A549 (cell line): Measurements from ENCODE around the gene SLC24A3. TPM values are rescaled to one million over a fixed set of nuclear protein-coding genes. Genes with fewer than 3 reads are reported as not detected.

Experiments
- ATAC-seq, 2 experiments: fragments of 200-7000 bp in 1 of 2; fragments of >200 bp in 1 of 2; cut with Nextera tagmentation in 1 of 2; cut with Tn5 transposase in 1 of 2; 3 replicates each; pipeline versions ENCODE4 v1.8.0 to v1.9.1; 2018 to 2020; ENCODE audit warnings: mild to moderate bottlenecking in 1 of 2, moderate library complexity in 1 of 2
- CTCF ChIA-PET: fragments of 300-600 bp; sonication (Branson Sonifier 250); formaldehyde crosslinking; extraction: SDS; loops from one replicate; lab custom pipeline; 2021; ENCODE audit warnings: antibody characterized with exemption, inconsistent platforms; lab: Yijun Ruan, JAX
- POLR2A ChIA-PET: fragments of 350-600 bp; formaldehyde crosslinking; extraction: SDS; loops from one replicate; lab custom pipeline; 2021; ENCODE audit warnings: antibody characterized with exemption, inconsistent platforms; lab: Yijun Ruan, JAX
- DNase-seq, 2 experiments: peaks; one replicate each; pipeline versions ENCODE4 v3.0.0 to v3.0.0-alpha.2; 2011 to 2016; ENCODE audit warnings: low read depth in 1 of 2, low spot score in 1 of 2
- FAIRE-seq: peaks from 2 replicates; lab custom pipeline; 2011; peaks lifted over from hg19 to GRCh38; lab: Jason Lieb, UNC
- H3K27ac ChIP-seq, 2 experiments: fragments of >200 bp; sonication (Bioruptor Twin); formaldehyde crosslinking; 3 replicates each; pipeline ENCODE4 v1.5.1; 2016 to 2017
- H3K4me1 ChIP-seq: fragments of >200 bp; sonication (Bioruptor Twin); formaldehyde crosslinking; 3 replicates; pipeline ENCODE4 v1.6.1; 2016
- H3K4me2 ChIP-seq: fragments of >200 bp; sonication (Bioruptor Twin); formaldehyde crosslinking; 3 replicates; pipeline ENCODE4 v1.6.1; 2016
- H3K4me3 ChIP-seq: fragments of >200 bp; sonication (Bioruptor Twin); formaldehyde crosslinking; 3 replicates; pipeline ENCODE4 v1.5.1; 2016
- H3K9me3 ChIP-seq: fragments of >200 bp; sonication (Bioruptor Twin); formaldehyde crosslinking; 3 replicates; pipeline ENCODE4 v1.6.1; 2016
- CBX8 ChIP-seq: fragments of 200-600 bp; sonication (generic); IDR thresholded peaks from 2 replicates; pipeline ENCODE4 v1.6.1; 2016
- EP300 ChIP-seq, 2 experiments: fragments of >200 bp; sonication (Bioruptor Twin); formaldehyde crosslinking; IDR thresholded peaks; 2 replicates in 1 of 2; 3 replicates in 1 of 2; pipeline ENCODE4 v1.6.1; 2016 to 2017
- FOSB ChIP-seq: fragments of 250-450 bp; sonication (Bioruptor Pico); IDR thresholded peaks from 2 replicates; pipeline ENCODE4 v1.5.0; 2020; ENCODE audit warnings: mild to moderate bottlenecking, moderate library complexity
- FOSL2 ChIP-seq, 2 experiments: fragments of 450-650 bp in 1 of 2; fragments of >200 bp in 1 of 2; sonication (Bioruptor Twin) in 1 of 2; formaldehyde crosslinking; IDR thresholded peaks; 2 replicates each; pipeline versions ENCODE4 v1.5.0 to v1.6.1; 2016 to 2020; ENCODE audit warnings: mild to moderate bottlenecking in 1 of 2, moderate library complexity in 1 of 2
- HOXA7 ChIP-seq: fragments of 250-450 bp; sonication (Bioruptor Pico); IDR thresholded peaks from 2 replicates; pipeline ENCODE4 v1.5.0; 2020; ENCODE audit warnings: mild to moderate bottlenecking, moderate library complexity
- JUN ChIP-seq, 2 experiments: fragments of >200 bp; sonication (Bioruptor Twin); formaldehyde crosslinking; IDR thresholded peaks; 2 replicates in 1 of 2; 3 replicates in 1 of 2; pipeline ENCODE4 v1.6.1; 2016 to 2017
- JUNB ChIP-seq: fragments of >200 bp; sonication (Bioruptor Twin); formaldehyde crosslinking; IDR thresholded peaks from 2 replicates; pipeline ENCODE4 v1.6.1; 2016
- KDM5A ChIP-seq: fragments of 200-600 bp; sonication (generic); IDR thresholded peaks from 2 replicates; pipeline ENCODE4 v1.6.1; 2016; ENCODE audit warnings: antibody characterized with exemption, mild to moderate bottlenecking
- MYC ChIP-seq: IDR thresholded peaks from 2 replicates; pipeline ENCODE4 v1.6.1; 2012; ENCODE audit warnings: mild to moderate bottlenecking, inconsistent platforms, low read length, improper control_type of control experiment, borderline replicate concordance
- NPAS2 ChIP-seq: fragments of 250-450 bp; sonication (Bioruptor Pico); IDR thresholded peaks from 2 replicates; pipeline ENCODE4 v1.8.0; 2022; ENCODE audit warnings: mild to moderate bottlenecking, moderate library complexity, borderline replicate concordance
- NR3C1 ChIP-seq: fragments of >200 bp; sonication (Bioruptor Twin); formaldehyde crosslinking; IDR thresholded peaks from 3 replicates; pipeline ENCODE4 v1.6.1; 2017
- PHF8 ChIP-seq: fragments of 200-600 bp; sonication (generic); IDR thresholded peaks from 2 replicates; pipeline ENCODE4 v1.6.1; 2016; ENCODE audit warnings: low read depth, mild to moderate bottlenecking, antibody characterized with exemption, moderate library complexity, borderline replicate concordance
- POLR2A ChIP-seq: IDR thresholded peaks from 2 replicates; pipeline ENCODE4 v1.6.1; 2012; ENCODE audit warnings: mild to moderate bottlenecking, low read length
- POLR2AphosphoS2 ChIP-seq: conservative IDR thresholded peaks from 2 replicates; pipeline ENCODE4 v1.6.1; 2012; ENCODE audit warnings: low read length, improper control_type of control experiment, inconsistent platforms
- REST ChIP-seq: fragments of 200-600 bp; sonication (generic); IDR thresholded peaks from 2 replicates; pipeline ENCODE4 v1.6.1; 2016; ENCODE audit warnings: antibody characterized with exemption, mild to moderate bottlenecking, moderate library complexity
- RNF2 ChIP-seq: fragments of 200-600 bp; sonication (generic); IDR thresholded peaks from 2 replicates; pipeline ENCODE4 v1.6.1; 2016; ENCODE audit warnings: low read depth, mild to moderate bottlenecking, antibody characterized with exemption, moderate library complexity, borderline replicate concordance
- SMC3 ChIP-seq: fragments of >200 bp; sonication (Bioruptor Twin); formaldehyde crosslinking; IDR thresholded peaks from 3 replicates; pipeline ENCODE4 v1.6.1; 2018; ENCODE audit warnings: inconsistent platforms
- TP53 ChIP-seq: fragments of 250-450 bp; sonication (Bioruptor Pico); IDR thresholded peaks from 2 replicates; pipeline ENCODE4 v1.5.0; 2021; ENCODE audit warnings: mild to moderate bottlenecking, moderate library complexity
- ZC3H11A ChIP-seq: fragments of 450-650 bp; IDR thresholded peaks from 2 replicates; pipeline ENCODE4 v1.6.1; 2014; ENCODE audit warnings: antibody characterized with exemption, mild to moderate bottlenecking
- ZFP36 ChIP-seq: fragments of 450-650 bp; IDR thresholded peaks from 2 replicates; pipeline ENCODE4 v1.6.1; 2014; ENCODE audit warnings: borderline replicate concordance; ENCODE audit not compliant: partially characterized antibody
- ZNF302 ChIP-seq: fragments of 250-450 bp; sonication (Bioruptor Pico); IDR thresholded peaks from 2 replicates; pipeline ENCODE4 v1.9.0; 2021; ENCODE audit warnings: inconsistent platforms, mild to moderate bottlenecking, moderate library complexity
- WGBS: methylation state at CpG from one replicate; pipeline ENCODE4 v1.1.6; 2017; ENCODE audit errors: missing lambda C conversion rate; 5-methylcytosine and 5-hydroxymethylcytosine counted together
- polyA plus RNA-seq, 4 experiments: library from polyadenylated mRNA; depleted of rRNA in 3 of 4; stranded (reverse); fragments of >200 nt; fragmentation: RNase III in 1 of 4; extraction: RNeasy Plus Mini Kit Qiagen cat#74134 plus additional on column Dnase treatment in 1 of 4; gene quantifications; 2 replicates in 3 of 4; 3 replicates in 1 of 4; pipeline ENCODE4 v1.2.3, GENCODE V29; 2011 to 2017
- TF ChIP-seq, protein P1 (sequence below): fragments of >200 bp; sonication (Bioruptor Twin); formaldehyde crosslinking; IDR thresholded peaks from 3 replicates; pipeline ENCODE4 v1.6.1; 2016
- TF ChIP-seq, protein P2 (sequence below): fragments of 450-650 bp; IDR thresholded peaks from 2 replicates; pipeline ENCODE4 v1.6.1; 2014; ENCODE audit warnings: antibody characterized with exemption
- TF ChIP-seq, protein P3 (sequence below): fragments of 250-450 bp; sonication (Bioruptor Pico); IDR thresholded peaks from 2 replicates; pipeline ENCODE4 v1.5.0; 2020; ENCODE audit warnings: low read depth, mild to moderate bottlenecking, moderate library complexity
- TF ChIP-seq, protein P4 (sequence below): fragments of >200 bp; sonication (Bioruptor Twin); formaldehyde crosslinking; IDR thresholded peaks from 3 replicates; pipeline ENCODE4 v1.5.1; 2016

Gene SLC24A3
- polyA plus RNA-seq, 2 of the 4 experiments (the other 2 are of a cell fraction): 0.08 TPM; not detected in 1

- Histone ChIP-seq H3K27ac (no peak overlapping the region), H3K4me2 (no peak overlapping the region), H3K4me3 (no peak overlapping the region), H3K9me3 (0 out of 3 replicates have a peak, but pooled peaks cover under 1% of the 10 kb centered on the region), H3K4me1 (no peaks in the 10 kb centered on the region)
- no peak for FAIRE-seq
- ChIA-PET CTCF (no interaction called here), POLR2A (interaction anchor here (0.5 kb wide), 1 partner anchor 1286 kb away, joined by 3 read pairs; no protein-coding TSS in a partner anchor)
- no peak for DNase-seq
- ATAC-seq: no peak
- 0% methylated on average over 2 of the region's 2 CpGs for WGBS
- TF ChIP-seq JUN (IDR thresholded peaks at IDR 0.05) (no peak), NPAS2 (CRISPR knock-in tag) (no peak), CBX8 (no peak), KDM5A (no peak)
- TF ChIP-seq, protein P1, sequence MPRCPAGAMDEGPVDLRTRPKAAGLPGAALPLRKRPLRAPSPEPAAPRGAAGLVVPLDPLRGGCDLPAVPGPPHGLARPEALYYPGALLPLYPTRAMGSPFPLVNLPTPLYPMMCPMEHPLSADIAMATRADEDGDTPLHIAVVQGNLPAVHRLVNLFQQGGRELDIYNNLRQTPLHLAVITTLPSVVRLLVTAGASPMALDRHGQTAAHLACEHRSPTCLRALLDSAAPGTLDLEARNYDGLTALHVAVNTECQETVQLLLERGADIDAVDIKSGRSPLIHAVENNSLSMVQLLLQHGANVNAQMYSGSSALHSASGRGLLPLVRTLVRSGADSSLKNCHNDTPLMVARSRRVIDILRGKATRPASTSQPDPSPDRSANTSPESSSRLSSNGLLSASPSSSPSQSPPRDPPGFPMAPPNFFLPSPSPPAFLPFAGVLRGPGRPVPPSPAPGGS: no peak
Measured at GRCh38 chr20:19438488-19438887, 226.0 kb downstream of the SLC24A3 start.

- DNase-seq (no peak), ATAC-seq (no peak), FAIRE-seq (no peak)
- no peaks in the 10 kb centered on the region for H3K4me1 ChIP-seq
- no peak overlapping the region for H3K4me2 ChIP-seq
- H3K4me3 ChIP-seq: no peak overlapping the region
- POLR2A ChIA-PET: no interaction called here
- H3K9me3 ChIP-seq: peaks cover 3% of the 10 kb centered on the region; the same call in 1 of the 3 replicates
- WGBS: 18% methylated on average over 14 of the region's 14 CpGs
- CTCF ChIA-PET: interaction anchor here (0.7 kb wide), 1 partner anchor 1940 kb away, joined by 3 read pairs; no protein-coding TSS in a partner anchor
- H3K27ac ChIP-seq: no peak overlapping the region
- TF ChIP-seq KDM5A (no peak), FOSL2 (IDR thresholded peaks at IDR 0.05) (no peak), FOSL2 (CRISPR knock-in tag; IDR thresholded peaks at IDR 0.05) (no peak), CBX8 (no peak), MYC (no peak), EP300 (IDR thresholded peaks at IDR 0.05) (no peak), SMC3 (no peak), JUNB (no peak), POLR2AphosphoS2 (no peak)
Measured at GRCh38 chr20:19440660-19441527, 228.5 kb downstream of the SLC24A3 start.

- FAIRE-seq (no peak), DNase-seq (no peak), ATAC-seq (no peak)
- CTCF ChIA-PET: interaction anchor here (0.6 kb wide), 1 partner anchor 336 kb away, joined by 3 read pairs; no protein-coding TSS in a partner anchor
- 1% methylated on average over 4 of the region's 4 CpGs for WGBS
- Histone ChIP-seq H3K4me3 (no peak overlapping the region), H3K4me2 (no peak overlapping the region), H3K4me1 (no peaks in the 10 kb centered on the region), H3K27ac (no peak overlapping the region), H3K9me3 (peaks cover 3% of the 10 kb centered on the region; the same call in 1 of the 3 replicates)
- no peak for TF ChIP-seq CBX8
- no peak for TF ChIP-seq RNF2
- TF ChIP-seq FOSB (CRISPR knock-in tag): no peak
- TF ChIP-seq REST: no peak
- no peak for TF ChIP-seq MYC
- TF ChIP-seq ZFP36: no peak
- TF ChIP-seq TP53 (CRISPR knock-in tag): no peak
- no peak for TF ChIP-seq POLR2A
- TF ChIP-seq PHF8: no peak
- TF ChIP-seq, protein P2, sequence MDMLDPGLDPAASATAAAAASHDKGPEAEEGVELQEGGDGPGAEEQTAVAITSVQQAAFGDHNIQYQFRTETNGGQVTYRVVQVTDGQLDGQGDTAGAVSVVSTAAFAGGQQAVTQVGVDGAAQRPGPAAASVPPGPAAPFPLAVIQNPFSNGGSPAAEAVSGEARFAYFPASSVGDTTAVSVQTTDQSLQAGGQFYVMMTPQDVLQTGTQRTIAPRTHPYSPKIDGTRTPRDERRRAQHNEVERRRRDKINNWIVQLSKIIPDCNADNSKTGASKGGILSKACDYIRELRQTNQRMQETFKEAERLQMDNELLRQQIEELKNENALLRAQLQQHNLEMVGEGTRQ: no peak
- no peak for TF ChIP-seq ZNF302 (CRISPR knock-in tag)
- TF ChIP-seq ZC3H11A: no peak
- TF ChIP-seq, protein P3, sequence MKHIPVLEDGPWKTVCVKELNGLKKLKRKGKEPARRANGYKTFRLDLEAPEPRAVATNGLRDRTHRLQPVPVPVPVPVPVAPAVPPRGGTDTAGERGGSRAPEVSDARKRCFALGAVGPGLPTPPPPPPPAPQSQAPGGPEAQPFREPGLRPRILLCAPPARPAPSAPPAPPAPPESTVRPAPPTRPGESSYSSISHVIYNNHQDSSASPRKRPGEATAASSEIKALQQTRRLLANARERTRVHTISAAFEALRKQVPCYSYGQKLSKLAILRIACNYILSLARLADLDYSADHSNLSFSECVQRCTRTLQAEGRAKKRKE (CRISPR knock-in tag): no peak
- TF ChIP-seq HOXA7: no peak
- no peak for TF ChIP-seq KDM5A
- TF ChIP-seq NR3C1: no peak
- TF ChIP-seq, protein P4, sequence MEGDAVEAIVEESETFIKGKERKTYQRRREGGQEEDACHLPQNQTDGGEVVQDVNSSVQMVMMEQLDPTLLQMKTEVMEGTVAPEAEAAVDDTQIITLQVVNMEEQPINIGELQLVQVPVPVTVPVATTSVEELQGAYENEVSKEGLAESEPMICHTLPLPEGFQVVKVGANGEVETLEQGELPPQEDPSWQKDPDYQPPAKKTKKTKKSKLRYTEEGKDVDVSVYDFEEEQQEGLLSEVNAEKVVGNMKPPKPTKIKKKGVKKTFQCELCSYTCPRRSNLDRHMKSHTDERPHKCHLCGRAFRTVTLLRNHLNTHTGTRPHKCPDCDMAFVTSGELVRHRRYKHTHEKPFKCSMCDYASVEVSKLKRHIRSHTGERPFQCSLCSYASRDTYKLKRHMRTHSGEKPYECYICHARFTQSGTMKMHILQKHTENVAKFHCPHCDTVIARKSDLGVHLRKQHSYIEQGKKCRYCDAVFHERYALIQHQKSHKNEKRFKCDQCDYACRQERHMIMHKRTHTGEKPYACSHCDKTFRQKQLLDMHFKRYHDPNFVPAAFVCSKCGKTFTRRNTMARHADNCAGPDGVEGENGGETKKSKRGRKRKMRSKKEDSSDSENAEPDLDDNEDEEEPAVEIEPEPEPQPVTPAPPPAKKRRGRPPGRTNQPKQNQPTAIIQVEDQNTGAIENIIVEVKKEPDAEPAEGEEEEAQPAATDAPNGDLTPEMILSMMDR: no peak
- POLR2A ChIA-PET: no interaction called here
Measured at GRCh38 chr20:19446246-19446645, 233.8 kb downstream of the SLC24A3 start.
